CD4-positive, alpha-beta T cell treated with Interleukin-4 for 1 hour (primary cell): Measurements from ENCODE around the gene GRM8.

Source experiments
- DNase-seq, 2 donors: peaks; one replicate each; pipeline ENCODE4 v3.0.0-alpha.2; 2020 to 2022

The GRM8 gene

GRCh38 chr7:126495001-126495400 is 757.7 kb downstream of the GRM8 start:
- no peak for DNase-seq

GRCh38 chr7:126493801-126494200 is 758.9 kb downstream of the GRM8 start:
- no peak for DNase-seq

- no peak for DNase-seq
Measured at GRCh38 chr7:126489874-126490273, 762.9 kb downstream of the GRM8 start.

DNA sequence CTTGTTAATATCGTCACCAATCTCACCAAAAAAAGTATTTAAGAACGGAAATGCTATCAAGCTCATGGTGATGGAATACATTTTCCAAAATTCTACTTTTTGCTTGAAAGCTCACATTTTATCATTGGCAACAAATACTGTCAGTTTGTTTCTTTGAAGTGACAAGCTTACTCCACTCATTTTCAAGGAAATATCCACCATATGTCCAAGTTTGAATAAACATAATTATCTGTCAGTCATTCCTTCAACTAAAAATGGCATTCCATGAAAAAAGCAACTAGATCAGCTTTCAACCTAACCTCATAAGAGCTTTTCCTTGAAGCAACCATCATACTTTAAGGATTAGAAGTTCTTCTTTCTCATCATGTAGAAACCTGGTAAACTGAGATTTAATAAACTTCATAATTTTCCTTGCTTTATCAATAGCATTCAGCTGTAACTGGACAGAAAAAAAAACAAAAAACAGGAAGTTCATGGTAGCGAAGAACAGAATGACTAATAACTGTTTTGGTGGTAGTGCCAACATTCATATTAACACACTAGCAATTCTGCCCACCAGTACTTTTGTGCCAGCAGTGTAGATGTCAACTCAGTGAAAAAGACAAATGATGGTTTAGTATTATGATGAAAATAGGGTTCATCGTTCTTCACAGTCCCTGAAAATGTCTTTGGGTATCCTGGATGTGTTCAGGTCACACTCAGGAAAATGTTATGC is 764.9 kb downstream of the GRM8 start:
- DNase-seq, result no peak

DNA sequence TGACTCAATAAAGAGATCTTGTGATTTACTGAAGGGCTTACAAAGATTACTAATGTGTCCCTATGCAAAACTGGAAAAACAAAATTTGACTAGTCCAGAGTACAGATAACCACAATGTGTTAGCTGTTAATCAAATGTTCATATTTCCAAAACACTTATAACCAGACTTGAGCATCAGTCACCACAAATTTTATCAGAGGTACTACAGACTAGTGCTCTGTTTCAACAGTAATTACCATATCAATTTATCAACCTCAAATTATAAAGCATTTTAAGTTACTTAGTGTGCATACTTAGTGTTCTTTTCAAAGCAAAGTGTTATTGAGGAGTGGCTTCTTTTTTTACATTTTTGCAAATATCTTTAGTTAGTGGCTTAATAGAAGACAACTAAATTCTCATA is 765.9 kb downstream of the GRM8 start:
- DNase-seq, result no peak

- DNase-seq, result no peak
Measured at GRCh38 chr7:126485791-126486190, 767.0 kb downstream of the GRM8 start.

DNA sequence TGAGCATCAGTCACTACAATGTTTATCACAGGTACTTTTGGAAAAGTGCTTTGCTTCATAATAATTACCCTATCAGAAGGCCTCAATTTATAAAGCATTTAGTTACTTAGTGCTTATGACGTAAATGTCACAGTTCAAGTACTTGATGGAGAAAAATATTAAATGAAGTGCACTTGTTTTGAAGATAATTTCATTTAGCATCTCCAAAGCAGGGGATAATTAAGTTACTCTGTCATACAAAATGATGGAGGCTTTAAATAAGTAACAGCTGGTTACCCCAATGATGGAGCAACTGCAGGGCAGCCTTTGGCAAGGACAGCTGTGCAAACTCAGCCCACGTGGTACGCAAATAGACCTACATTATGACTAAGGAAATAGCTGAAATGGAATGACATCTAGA is 768.8 kb downstream of the GRM8 start:
- DNase-seq, result no peak

DNA sequence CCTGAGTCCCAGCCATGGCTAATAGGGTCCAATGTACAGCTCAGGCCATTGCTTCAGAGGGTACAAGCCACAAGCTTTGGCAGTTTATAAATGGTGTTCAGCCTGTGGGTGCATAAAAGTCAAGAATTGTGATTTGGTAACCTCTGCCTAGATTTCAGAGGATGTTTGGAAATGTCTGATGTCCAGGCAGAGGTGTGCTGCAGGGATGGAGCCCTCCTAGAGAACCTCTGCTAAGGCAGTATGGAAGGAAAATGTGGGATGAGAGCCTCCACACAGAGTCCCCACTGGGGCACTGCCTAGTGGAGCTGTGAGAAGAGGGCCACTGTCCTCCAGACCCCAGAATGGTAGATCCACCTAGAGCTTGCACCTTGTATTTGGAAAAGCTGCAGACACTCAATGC is 779.9 kb downstream of the GRM8 start:
- DNase-seq, result no peak

- DNase-seq, result no peak
Measured at GRCh38 chr7:126462405-126462804, 790.3 kb downstream of the GRM8 start.

DNA sequence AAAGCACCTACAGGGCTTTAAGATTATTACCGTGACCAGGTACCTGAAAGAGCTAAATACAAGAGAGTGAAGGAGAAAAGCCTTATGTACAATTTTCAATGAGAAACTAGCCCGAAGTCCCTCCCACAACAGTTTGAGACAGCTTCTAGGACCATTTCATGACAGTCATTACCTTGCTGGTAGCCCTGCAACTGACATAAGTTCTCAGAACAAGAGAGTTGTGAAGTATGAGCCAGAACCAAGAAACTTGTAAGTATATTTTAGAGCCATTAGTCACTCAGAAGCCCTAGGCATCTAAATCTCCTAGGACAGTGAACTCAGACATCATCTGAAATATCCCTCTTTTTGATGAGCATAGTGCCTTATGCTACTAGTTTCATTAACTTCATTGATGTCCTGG is 792.1 kb downstream of the GRM8 start:
- no peak for DNase-seq

- DNase-seq, result no peak
Measured at GRCh38 chr7:126453104-126453503, 799.6 kb downstream of the GRM8 start.

GRCh38 chr7:126450269-126450671 is 802.5 kb downstream of the GRM8 start:
- DNase-seq, result no peak

DNA sequence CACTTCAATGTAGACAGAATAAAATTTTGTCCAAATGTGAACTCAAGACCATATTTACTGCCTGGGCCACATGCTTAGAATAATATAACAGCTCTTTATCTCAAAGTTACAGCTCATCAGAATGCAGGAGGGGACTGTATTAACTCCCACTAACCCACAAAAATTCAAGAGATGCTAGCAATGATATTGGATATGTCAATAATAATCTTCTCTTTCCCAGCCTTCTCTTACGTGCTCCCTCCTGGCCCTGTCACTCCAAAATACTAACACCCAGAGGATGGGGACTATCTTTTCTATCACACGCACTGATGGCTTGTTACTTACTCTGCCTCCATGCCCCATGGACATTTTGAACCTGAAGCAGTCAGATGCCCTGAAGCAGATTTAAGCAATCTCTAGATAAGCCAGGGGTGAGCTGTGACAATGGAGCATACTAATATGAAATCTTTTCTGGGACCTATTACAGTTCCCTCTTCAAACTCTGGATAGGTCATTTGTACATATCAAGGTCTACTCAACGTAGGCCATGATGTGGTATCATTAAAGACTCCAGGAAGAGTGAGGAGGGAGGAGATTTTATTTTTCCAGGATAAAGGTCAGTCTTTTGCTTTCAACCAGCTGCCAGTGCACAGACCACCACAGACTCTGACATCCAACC is 803.0 kb downstream of the GRM8 start:
- no peak for DNase-seq

DNA sequence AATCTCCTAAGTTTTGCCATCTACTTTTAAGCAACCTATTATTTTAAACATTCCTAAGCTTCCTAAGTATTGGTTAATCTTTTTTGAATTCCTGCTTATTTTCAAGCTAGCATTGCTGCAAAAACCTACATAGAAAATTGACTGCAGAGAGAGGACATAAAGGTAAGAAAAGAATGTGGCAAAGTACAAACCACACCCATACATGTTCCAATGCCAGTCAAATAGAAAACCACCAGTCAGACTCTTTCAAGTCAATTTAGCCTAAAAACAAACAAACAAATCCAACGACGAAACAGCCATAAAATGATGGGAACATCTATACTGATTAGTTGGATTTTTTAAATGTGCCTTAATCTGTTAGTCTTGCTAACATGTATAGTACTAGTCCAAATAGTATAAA is 804.8 kb downstream of the GRM8 start:
- DNase-seq, result no peak

DNA sequence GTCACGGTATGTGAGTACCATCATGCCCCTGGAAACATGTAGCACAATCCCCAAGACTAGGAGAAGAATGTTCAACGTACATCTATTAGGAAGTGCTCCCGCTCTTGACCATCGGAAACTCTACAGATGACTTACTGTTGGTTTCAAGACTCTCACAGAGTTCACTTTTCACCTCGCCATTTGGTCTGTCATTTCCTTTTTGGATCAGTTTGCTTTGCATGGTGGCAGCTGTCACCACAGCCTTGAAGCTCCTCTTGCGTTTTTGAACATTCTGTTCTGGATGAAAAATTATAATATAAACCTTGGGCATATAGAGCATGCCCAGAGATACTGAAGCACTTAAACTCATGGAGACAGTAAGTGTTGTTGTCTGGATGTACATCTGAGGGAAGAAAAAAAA is 806.8 kb downstream of the GRM8 start:
- DNase-seq, result no peak

GRCh38 chr7:126443951-126444350 is 808.8 kb downstream of the GRM8 start:
- no peak for DNase-seq

DNA sequence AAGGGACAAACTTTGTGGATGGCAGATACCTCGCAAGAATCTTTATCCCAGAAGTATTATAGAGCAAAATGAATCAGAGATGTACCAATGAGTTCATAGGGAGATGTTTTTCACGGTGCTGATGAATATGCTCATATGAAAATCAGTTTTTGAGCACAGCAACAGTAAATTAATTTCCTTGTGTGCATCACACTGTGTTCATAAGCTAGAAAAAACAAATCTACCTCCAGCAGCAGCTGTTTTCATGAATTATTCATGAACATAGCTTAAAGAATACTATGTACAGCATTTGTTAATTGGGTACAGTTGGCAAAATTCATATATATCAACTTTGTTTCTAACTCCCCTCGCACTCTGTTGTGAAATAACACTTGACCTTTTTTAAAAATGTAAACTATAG is 809.8 kb downstream of the GRM8 start:
- DNase-seq, result no peak

- no peak for DNase-seq
Measured at GRCh38 chr7:126441745-126442144, 811.0 kb downstream of the GRM8 start.

DNA sequence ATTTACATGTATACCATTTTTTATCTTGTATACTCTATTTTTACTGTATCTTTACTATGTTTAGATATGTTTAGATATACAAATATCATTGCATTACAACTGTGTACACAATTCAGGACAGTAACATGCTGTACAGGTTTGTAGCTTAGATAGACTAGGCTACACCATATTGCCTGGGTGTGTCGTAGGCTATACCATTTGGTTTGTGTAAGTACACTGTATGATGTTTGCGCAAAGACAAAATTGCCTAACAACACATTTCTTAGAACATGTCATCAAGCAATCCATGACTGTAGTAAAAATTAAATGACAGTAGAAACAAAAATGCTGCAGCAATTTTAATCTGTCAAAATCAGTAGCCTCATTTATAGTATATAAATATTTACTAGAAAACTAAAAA is 812.2 kb downstream of the GRM8 start:
- no peak for DNase-seq

GRCh38 chr7:126436213-126436868 is 816.4 kb downstream of the GRM8 start:
- DNase-seq, result no peak

DNA sequence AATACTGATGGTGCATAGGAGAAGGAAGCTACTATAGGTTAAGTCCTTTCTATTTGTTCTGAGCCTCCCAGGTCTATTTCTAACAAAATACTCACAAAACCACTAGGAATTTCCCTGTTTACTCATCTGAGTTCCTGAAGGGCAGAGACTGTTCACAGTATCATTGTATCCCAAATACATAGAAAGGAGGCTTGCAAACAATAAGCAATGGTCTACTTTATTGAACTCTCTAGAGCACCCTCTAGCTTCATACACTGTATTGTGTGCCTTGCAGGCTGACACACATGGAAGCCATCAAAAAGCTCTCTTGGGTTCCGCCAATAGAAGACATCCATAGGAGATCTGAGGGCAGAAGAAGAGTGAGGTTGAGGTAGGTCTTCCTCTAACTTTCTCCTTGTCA is 826.1 kb downstream of the GRM8 start:
- DNase-seq, result no peak

- DNase-seq, result no peak
Measured at GRCh38 chr7:126424985-126425384, 827.8 kb downstream of the GRM8 start.

- no peak for DNase-seq
Measured at GRCh38 chr7:126419047-126419446, 833.7 kb downstream of the GRM8 start.

- DNase-seq, result no peak
Measured at GRCh38 chr7:126411821-126412383, 840.8 kb downstream of the GRM8 start.
